ENCODE data around the gene BCL6B. TPM values are rescaled to one million over a fixed set of nuclear protein-coding genes. Genes with fewer than 3 reads are reported as not detected.

BCL6B gene
- total RNA-seq, 1 donor from 2014 or later: not detected

DNA sequence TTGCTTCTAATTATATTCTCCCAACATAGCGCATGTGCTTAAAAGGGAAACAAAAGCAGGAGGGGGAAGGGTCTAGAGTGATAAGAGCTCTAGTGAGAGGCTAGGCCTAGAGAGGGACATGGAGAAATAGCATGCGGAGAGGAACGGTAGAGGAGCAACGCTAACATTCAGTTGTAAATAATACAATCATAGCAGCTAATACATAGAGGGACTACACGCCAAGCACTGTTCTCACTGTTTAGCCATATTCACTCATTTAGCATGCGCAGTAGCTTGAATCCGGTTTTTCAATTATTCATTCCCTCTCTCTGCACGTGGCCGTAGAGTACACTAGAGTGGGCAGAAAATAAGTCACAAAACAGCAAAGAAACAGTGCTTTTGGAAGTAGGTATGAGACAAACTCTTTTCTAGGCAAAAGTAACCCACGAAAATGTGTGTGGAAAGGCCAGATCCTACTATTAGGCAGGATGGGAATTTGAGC, 28.7 kb upstream of the BCL6B start:
- TF ChIP-seq, protein P1, sequence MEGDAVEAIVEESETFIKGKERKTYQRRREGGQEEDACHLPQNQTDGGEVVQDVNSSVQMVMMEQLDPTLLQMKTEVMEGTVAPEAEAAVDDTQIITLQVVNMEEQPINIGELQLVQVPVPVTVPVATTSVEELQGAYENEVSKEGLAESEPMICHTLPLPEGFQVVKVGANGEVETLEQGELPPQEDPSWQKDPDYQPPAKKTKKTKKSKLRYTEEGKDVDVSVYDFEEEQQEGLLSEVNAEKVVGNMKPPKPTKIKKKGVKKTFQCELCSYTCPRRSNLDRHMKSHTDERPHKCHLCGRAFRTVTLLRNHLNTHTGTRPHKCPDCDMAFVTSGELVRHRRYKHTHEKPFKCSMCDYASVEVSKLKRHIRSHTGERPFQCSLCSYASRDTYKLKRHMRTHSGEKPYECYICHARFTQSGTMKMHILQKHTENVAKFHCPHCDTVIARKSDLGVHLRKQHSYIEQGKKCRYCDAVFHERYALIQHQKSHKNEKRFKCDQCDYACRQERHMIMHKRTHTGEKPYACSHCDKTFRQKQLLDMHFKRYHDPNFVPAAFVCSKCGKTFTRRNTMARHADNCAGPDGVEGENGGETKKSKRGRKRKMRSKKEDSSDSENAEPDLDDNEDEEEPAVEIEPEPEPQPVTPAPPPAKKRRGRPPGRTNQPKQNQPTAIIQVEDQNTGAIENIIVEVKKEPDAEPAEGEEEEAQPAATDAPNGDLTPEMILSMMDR (IDR thresholded peaks at IDR 0.05; ENCODE audit: insufficient read depth, low read length, severe bottlenecking): no peak
- FAIRE-seq (no peak), DNase-seq (ENCODE audit: low read depth) (no peak)
- H3K27me3 ChIP-seq (ENCODE audit: control insufficient read depth, insufficient read depth, low read length): no peaks in the 10 kb centered on the region
- no peak overlapping the region for H3K4me3 ChIP-seq (ENCODE audit: low read depth, low read length)
- H3K36me3 ChIP-seq (ENCODE audit: control insufficient read depth, insufficient read depth, low read length): peaks cover 2% of the 10 kb centered on the region

DNA sequence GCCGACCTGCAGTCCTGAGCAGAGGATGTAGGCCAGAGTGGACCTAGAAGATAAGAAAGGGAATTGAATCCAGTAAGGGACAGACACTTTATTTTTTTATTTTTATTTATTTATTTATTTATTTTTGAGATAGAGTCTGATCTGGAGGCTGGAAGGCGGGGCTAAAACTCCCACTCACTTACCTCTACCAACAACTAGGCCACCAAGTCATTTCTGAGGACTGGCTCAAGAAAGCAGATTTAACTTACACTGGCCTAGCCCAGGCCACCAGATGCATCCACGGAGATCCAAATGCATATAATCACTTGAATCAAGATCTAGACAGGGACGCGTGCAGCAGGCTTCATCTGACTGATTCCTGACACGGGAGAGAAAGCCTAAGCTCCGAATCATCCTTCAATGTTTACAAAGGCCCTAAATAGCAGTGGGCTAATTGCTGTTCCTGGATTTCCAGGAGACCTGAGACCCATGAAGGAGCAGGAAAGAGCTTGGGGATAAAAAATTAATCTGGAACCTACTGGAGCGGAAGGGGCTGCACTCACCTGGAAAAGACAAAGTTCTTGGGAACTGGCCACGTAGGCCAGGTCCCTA, 28.1 kb upstream of the BCL6B start:
- DNase-seq (ENCODE audit: low read depth): no peak
- Histone ChIP-seq H3K36me3 (ENCODE audit: control insufficient read depth, insufficient read depth, low read length) (peaks cover 6% of the 10 kb centered on the region), H3K27me3 (ENCODE audit: control insufficient read depth, insufficient read depth, low read length) (no peaks in the 10 kb centered on the region), H3K4me3 (ENCODE audit: low read depth, low read length) (peak overlapping the region; percentile 58)
- FAIRE-seq: peak; percentile 68
- TF ChIP-seq, protein P1 (IDR thresholded peaks at IDR 0.05; ENCODE audit: insufficient read depth, low read length, severe bottlenecking): no peak

DNA sequence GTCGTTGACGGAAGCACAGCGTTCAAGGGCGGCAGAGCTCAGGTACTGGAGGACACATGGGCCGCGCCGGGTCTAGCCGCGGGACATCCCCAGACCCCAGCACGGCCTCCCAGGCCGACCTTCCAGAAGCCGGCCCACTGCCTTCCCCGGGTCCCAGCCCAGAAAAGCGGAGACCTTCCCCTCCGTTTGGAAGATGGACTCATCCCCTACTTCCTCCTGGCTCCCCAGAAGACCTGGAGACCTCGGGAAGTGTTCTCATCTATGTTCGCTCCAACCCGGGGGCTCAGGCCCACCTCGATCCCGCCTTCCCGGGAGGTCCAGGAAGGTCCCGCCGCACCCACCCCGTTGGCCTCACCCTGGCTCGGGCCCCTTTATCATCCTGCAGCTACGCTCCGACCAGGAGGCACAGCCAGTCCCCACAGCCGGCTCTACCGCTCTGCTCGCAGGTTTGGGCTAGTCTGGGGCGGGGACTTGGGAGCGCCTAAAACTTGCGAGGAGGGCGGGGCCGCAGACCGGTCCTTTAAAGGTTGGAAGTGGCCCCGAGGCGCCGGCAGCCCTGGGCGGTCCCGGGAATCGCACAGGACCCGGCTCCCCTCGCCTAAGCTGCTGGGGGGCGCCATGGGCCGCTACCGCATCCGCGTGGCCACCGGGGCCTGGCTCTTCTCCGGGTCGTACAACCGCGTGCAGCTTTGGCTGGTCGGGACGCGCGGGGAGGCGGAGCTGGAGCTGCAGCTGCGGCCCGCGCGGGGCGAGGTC, 27.2 kb upstream of the BCL6B start, which contains the start of gene ALOX12:
TSS of gene ALOX12 (plus strand) at position 550 of the 756 bp plus-strand sequence. CDS start at position 619, 69 bp downstream.
- TF ChIP-seq, protein P1 (IDR thresholded peaks at IDR 0.05; ENCODE audit: insufficient read depth, low read length, severe bottlenecking): no peak
- DNase-seq (ENCODE audit: low read depth): peak; percentile 58
- peak within 1 kb of the TSS; percentile 58 for H3K4me3 ChIP-seq (ENCODE audit: low read depth, low read length)

DNA sequence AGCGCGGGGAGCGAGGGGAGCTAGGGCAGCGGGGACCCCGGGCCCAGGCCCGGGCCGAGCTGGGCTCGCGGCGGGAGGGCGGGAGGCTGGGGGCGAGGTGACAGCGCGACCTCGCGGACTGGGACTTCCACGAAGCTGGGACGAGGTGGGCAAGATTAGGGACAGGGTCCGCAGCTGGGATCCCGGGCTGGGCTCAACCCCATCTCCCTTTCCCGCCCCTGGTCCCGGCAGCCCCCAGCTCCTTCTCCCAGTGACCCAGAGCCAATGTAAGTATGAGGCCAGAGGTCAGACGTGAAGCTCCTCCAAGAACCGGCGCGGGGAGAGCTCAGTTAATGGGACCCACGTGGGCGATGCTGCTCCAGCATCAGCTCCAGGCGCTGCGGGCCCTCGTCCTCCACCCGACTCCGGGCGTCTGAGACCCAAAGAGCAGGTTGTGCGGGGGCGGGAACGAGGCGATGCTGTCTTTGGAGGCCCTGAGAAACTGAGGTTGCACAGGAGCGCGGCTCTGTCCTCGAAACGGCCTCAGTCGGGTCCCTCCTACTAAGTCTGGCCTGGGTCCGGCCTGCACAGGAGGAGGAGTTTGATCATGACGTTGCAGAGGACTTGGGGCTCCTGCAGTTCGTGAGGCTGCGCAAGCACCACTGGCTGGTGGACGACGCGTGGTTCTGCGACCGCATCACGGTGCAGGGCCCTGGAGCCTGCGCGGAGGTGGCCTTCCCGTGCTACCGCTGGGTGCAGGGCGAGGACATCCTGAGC, 26.4 kb upstream of the BCL6B start:
- FAIRE-seq (no peak), DNase-seq (ENCODE audit: low read depth) (no peak)
- Histone ChIP-seq H3K4me3 (ENCODE audit: low read depth, low read length) (peak overlapping the region; percentile 58), H3K27me3 (ENCODE audit: control insufficient read depth, insufficient read depth, low read length) (no peaks in the 10 kb centered on the region), H3K36me3 (ENCODE audit: control insufficient read depth, insufficient read depth, low read length) (peaks cover 9% of the 10 kb centered on the region)
- TF ChIP-seq, protein P1 (IDR thresholded peaks at IDR 0.05; ENCODE audit: insufficient read depth, low read length, severe bottlenecking): no peak

More for the DNA sequence above, 27.2 kb upstream of the BCL6B start, which contains the start of gene ALOX12:
- Histone ChIP-seq H3K27me3 (ENCODE audit: control insufficient read depth, insufficient read depth, low read length) (no peaks in the 10 kb centered on the region), H3K36me3 (ENCODE audit: control insufficient read depth, insufficient read depth, low read length) (peaks cover 9% of the 10 kb centered on the region)
- FAIRE-seq: no peak

DNA sequence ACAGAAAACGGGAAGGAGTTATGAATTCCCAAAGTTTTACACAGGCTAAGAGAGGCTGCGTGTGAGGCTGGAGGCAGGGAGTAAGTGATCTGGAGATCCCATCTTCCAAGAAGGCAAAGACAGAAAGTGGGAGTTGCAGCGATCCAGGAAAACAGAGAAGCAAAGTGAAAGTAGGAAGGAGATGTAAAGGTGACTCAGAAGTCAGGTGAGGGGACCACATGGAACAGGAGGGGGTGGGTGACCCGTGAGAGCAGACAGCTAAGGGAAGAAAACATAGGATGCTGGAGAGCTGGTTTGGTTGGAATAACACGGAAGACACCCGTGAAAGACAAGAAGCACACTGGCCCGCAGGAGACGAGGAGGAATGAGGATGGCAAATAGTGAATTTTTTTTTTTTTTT, 25.7 kb upstream of the BCL6B start:
- no peak overlapping the region for H3K4me3 ChIP-seq (ENCODE audit: low read depth, low read length)
- no peak for FAIRE-seq
- H3K27me3 ChIP-seq (ENCODE audit: control insufficient read depth, insufficient read depth, low read length): no peaks in the 10 kb centered on the region
- no peak for DNase-seq (ENCODE audit: low read depth)
- peaks cover 10% of the 10 kb centered on the region for H3K36me3 ChIP-seq (ENCODE audit: control insufficient read depth, insufficient read depth, low read length)
- TF ChIP-seq, protein P1 (IDR thresholded peaks at IDR 0.05; ENCODE audit: insufficient read depth, low read length, severe bottlenecking): no peak

Measured in bronchial epithelial cell (primary cell).